A673 (cell line): ENCODE data around the gene IKZF2. TPM values are rescaled to one million over a fixed set of nuclear protein-coding genes. Genes with fewer than 3 reads are reported as not detected.

Experiments
- BruUV-seq: library from RNA; stranded (reverse); fragments of 400-500 nt; replicated peaks from 2 replicates; lab custom pipeline; 2021; lab: Mats Ljungman, UMichigan
- CTCF ChIA-PET: fragments of 300-600 bp; sonication (Branson Sonifier 250); formaldehyde crosslinking; loops from one replicate; lab custom pipeline; 2022; ENCODE audit warnings: antibody characterized with exemption; lab: Charles Lee
- POLR2A ChIA-PET: fragments of 300-600 bp; sonication (Branson Sonifier 250); formaldehyde crosslinking; loops from one replicate; lab custom pipeline; 2022; ENCODE audit warnings: antibody characterized with exemption; ENCODE audit not compliant: low non-redundant PET; lab: Charles Lee
- DNase-seq: peaks from one replicate; pipeline ENCODE4 v3.0.0-alpha.2; 2015; ENCODE audit warnings: low spot score
- H3K27ac ChIP-seq: fragments of 200-600 bp; sonication (generic); 2 replicates; pipeline ENCODE4 v1.5.1; 2016; ENCODE audit warnings: mixed run types, low read depth, mild to moderate bottlenecking, mixed read lengths, antibody characterized with exemption, low read length; ENCODE audit not compliant: poor library complexity, severe bottlenecking
- H3K27me3 ChIP-seq: fragments of 200-600 bp; sonication (generic); replicated peaks from 2 replicates; pipeline ENCODE4 v1.6.1; 2017; ENCODE audit warnings: mixed run types, low read depth, mild to moderate bottlenecking, mixed read lengths, antibody characterized with exemption, low read length; ENCODE audit not compliant: insufficient read depth, poor library complexity
- H3K36me3 ChIP-seq: fragments of 200-600 bp; sonication (generic); 2 replicates; pipeline ENCODE4 v1.6.1; 2016; ENCODE audit warnings: mixed run types, mild to moderate bottlenecking, mixed read lengths, antibody characterized with exemption, low read length; ENCODE audit not compliant: insufficient read depth, poor library complexity, severe bottlenecking
- H3K4me1 ChIP-seq: fragments of 200-600 bp; sonication (generic); 2 replicates; pipeline ENCODE4 v1.6.1; 2017; ENCODE audit warnings: mixed run types, mild to moderate bottlenecking, mixed read lengths, antibody characterized with exemption, low read length; ENCODE audit not compliant: insufficient read depth, poor library complexity, severe bottlenecking
- H3K4me3 ChIP-seq: fragments of 200-600 bp; sonication (generic); 2 replicates; pipeline ENCODE4 v1.5.1; 2016; ENCODE audit warnings: low read depth, mixed run types, mild to moderate bottlenecking, mixed read lengths, low read length; ENCODE audit not compliant: poor library complexity, severe bottlenecking
- H3K9me3 ChIP-seq: fragments of 200-600 bp; sonication (generic); 2 replicates; pipeline ENCODE4 v1.6.1; 2016; ENCODE audit warnings: mixed run types, low read depth, mild to moderate bottlenecking, mixed read lengths, antibody characterized with exemption, low read length; ENCODE audit not compliant: poor library complexity, severe bottlenecking
- CTCF ChIP-seq: fragments of 300-800, 200-600 bp; sonication (generic); conservative IDR thresholded peaks from 2 replicates; pipeline ENCODE4 v1.5.1; 2017; ENCODE audit warnings: low read depth, mild to moderate bottlenecking, antibody characterized with exemption, low read length, moderate library complexity, mixed read lengths
- EZH2 ChIP-seq: fragments of 200-600 bp; sonication (generic); IDR thresholded peaks from 2 replicates; pipeline ENCODE4 v1.6.1; 2017; ENCODE audit warnings: borderline replicate concordance, low read depth, mild to moderate bottlenecking, mixed read lengths, antibody characterized with exemption, low read length; ENCODE audit not compliant: poor library complexity, severe bottlenecking
- intact Hi-C: fragments of 100-400 bp; cut with micrococcal nuclease; formaldehyde crosslinking; loops from one replicate; pipeline ENCODE4 v1.10.0; 2022; ENCODE audit not compliant: unreplicated experiment
- total RNA-seq: library from RNA; stranded (reverse); gene quantifications from 2 replicates; pipeline ENCODE4 v1.2.3, GENCODE V29; 2021

Gene IKZF2
- total RNA-seq, 1 experiment from 2014 or later = 68.6 TPM

GRCh38 chr2:212974692-212975091 lies 176.7 kb downstream of the IKZF2 start:
- ChIA-PET POLR2A (no interaction called here), CTCF (no interaction called here)
- Histone ChIP-seq H3K27ac (no peak overlapping the region), H3K27me3 (no peaks in the 10 kb centered on the region), H3K4me3 (no peak overlapping the region), H3K9me3 (no peaks in the 10 kb centered on the region), H3K36me3 (no peaks in the 10 kb centered on the region), H3K4me1 (peaks cover 17% of the 10 kb centered on the region)
- TF ChIP-seq CTCF (no peak), EZH2 (no peak)
- no TSS peak for BruUV-seq
- intact Hi-C loops = no loop called here
- DNase-seq = no peak

- DNase-seq = no peak
- ChIA-PET CTCF (no interaction called here), POLR2A (no interaction called here)
- Histone ChIP-seq H3K27me3 (no peaks in the 10 kb centered on the region), H3K9me3 (no peaks in the 10 kb centered on the region), H3K4me1 (peaks cover 22% of the 10 kb centered on the region), H3K4me3 (no peak overlapping the region), H3K36me3 (no peaks in the 10 kb centered on the region), H3K27ac (no peak overlapping the region)
- TF ChIP-seq EZH2 (no peak), CTCF (no peak; the same call in 1 of the 2 replicates)
- intact Hi-C loops = no loop called here
- BruUV-seq = no TSS peak
Observed at GRCh38 chr2:212973347-212973746, 178.1 kb downstream of the IKZF2 start.

- Histone ChIP-seq H3K27me3 (no peaks in the 10 kb centered on the region), H3K9me3 (no peaks in the 10 kb centered on the region), H3K4me3 (no peak overlapping the region), H3K27ac (no peak overlapping the region), H3K36me3 (no peaks in the 10 kb centered on the region), H3K4me1 (peaks cover 24% of the 10 kb centered on the region)
- intact Hi-C loops = no loop called here
- TF ChIP-seq EZH2 (no peak), CTCF (no peak)
- no TSS peak for BruUV-seq
- DNase-seq = no peak
- CTCF ChIA-PET = no interaction called here
- POLR2A ChIA-PET = no interaction called here
Observed at GRCh38 chr2:212970132-212970531, 181.3 kb downstream of the IKZF2 start.
